Measurements from ENCODE around the gene TCERG1.
"Not testable (repeated sequence)": the region's sequence is repeated elsewhere in the genome, so short reads cannot be mapped to it uniquely, and the experiment has no call there.

GRCh38 chr5:146556884-146557283 lies 109.8 kb downstream of the TCERG1 start:
- TF ChIP-seq, protein P1, sequence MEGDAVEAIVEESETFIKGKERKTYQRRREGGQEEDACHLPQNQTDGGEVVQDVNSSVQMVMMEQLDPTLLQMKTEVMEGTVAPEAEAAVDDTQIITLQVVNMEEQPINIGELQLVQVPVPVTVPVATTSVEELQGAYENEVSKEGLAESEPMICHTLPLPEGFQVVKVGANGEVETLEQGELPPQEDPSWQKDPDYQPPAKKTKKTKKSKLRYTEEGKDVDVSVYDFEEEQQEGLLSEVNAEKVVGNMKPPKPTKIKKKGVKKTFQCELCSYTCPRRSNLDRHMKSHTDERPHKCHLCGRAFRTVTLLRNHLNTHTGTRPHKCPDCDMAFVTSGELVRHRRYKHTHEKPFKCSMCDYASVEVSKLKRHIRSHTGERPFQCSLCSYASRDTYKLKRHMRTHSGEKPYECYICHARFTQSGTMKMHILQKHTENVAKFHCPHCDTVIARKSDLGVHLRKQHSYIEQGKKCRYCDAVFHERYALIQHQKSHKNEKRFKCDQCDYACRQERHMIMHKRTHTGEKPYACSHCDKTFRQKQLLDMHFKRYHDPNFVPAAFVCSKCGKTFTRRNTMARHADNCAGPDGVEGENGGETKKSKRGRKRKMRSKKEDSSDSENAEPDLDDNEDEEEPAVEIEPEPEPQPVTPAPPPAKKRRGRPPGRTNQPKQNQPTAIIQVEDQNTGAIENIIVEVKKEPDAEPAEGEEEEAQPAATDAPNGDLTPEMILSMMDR (IDR thresholded peaks at IDR 0.05) = not testable (repeated sequence)
- TF ChIP-seq POLR2A (IDR thresholded peaks at IDR 0.05) = not testable (repeated sequence)
